Panc1 (cell line): ENCODE data around the gene ZNF674. TPM values are rescaled to one million over a fixed set of nuclear protein-coding genes. Genes with fewer than 3 reads are reported as not detected.

Experiments used
- ATAC-seq: fragments of 200-7000 bp; cut with Tn5 transposase; 2 replicates; pipeline ENCODE4 v1.9.1; 2020; ENCODE audit warnings: mild to moderate bottlenecking, moderate library complexity
- BruUV-seq: library from RNA; stranded (reverse); fragments of 400-500 nt; replicated peaks from 2 replicates; lab custom pipeline; 2021; lab: Mats Ljungman, UMichigan
- CTCF ChIA-PET: fragments of 300-600 bp; sonication (Branson Sonifier 250); formaldehyde crosslinking; loops from one replicate; lab custom pipeline; 2022; ENCODE audit warnings: antibody characterized with exemption; lab: Charles Lee
- POLR2A ChIA-PET: fragments of 300-600 bp; sonication (Branson Sonifier 250); formaldehyde crosslinking; loops from one replicate; lab custom pipeline; 2022; ENCODE audit warnings: antibody characterized with exemption; lab: Charles Lee
- DNase-seq: peaks from one replicate; pipeline ENCODE4 v3.0.0-alpha.2; 2010; ENCODE audit warnings: low read depth, low spot score
- H3K27ac ChIP-seq: 2 replicates; pipeline ENCODE4 v1.5.1; 2011; ENCODE audit warnings: mild to moderate bottlenecking, low read length, inconsistent platforms
- H3K27me3 ChIP-seq: fragments of 200-500 bp; sonication (Bioruptor generic); 2 replicates; pipeline ENCODE4 v1.6.0; 2014; ENCODE audit warnings: low read length, inconsistent platforms; ENCODE audit not compliant: control insufficient read depth, insufficient read depth
- H3K36me3 ChIP-seq: fragments of 200-500 bp; sonication (Bioruptor generic); 2 replicates; pipeline ENCODE4 v1.5.1; 2014; ENCODE audit warnings: inconsistent platforms, mild to moderate bottlenecking, low read length, moderate library complexity; ENCODE audit not compliant: control insufficient read depth, insufficient read depth
- H3K4me1 ChIP-seq: 2 replicates; pipeline ENCODE4 v1.5.1; 2011; ENCODE audit warnings: inconsistent platforms, mild to moderate bottlenecking, low read length, moderate library complexity; ENCODE audit not compliant: control insufficient read depth, insufficient read depth
- H3K4me3 ChIP-seq, 2 experiments: 2 replicates each; pipeline ENCODE4 v1.5.1; 2011 to 2012; ENCODE audit warnings: low read depth in 2 of 2, low read length in 2 of 2, mild to moderate bottlenecking in 2 of 2, inconsistent platforms in 1 of 2, moderate library complexity in 1 of 2
- H3K9me3 ChIP-seq: fragments of 200-500 bp; sonication (Bioruptor generic); 2 replicates; pipeline ENCODE4 v1.5.1; 2014; ENCODE audit warnings: low read depth, mild to moderate bottlenecking, inconsistent platforms, low read length, moderate library complexity; ENCODE audit not compliant: control insufficient read depth, insufficient read depth
- POLR2AphosphoS5 ChIP-seq: IDR thresholded peaks from 2 replicates; pipeline ENCODE4 v1.6.1; 2012; ENCODE audit warnings: mild to moderate bottlenecking, low read depth, low read length, moderate library complexity
- SIN3A ChIP-seq: IDR thresholded peaks from 2 replicates; pipeline ENCODE4 v1.6.1; 2012; ENCODE audit warnings: low read depth, mild to moderate bottlenecking, low read length, moderate library complexity, borderline replicate concordance; ENCODE audit not compliant: insufficient read depth
- TCF7L2 ChIP-seq: IDR thresholded peaks from 2 replicates; pipeline ENCODE4 v1.6.1; 2011; ENCODE audit warnings: mild to moderate bottlenecking, low read depth, low read length, inconsistent platforms
- in situ Hi-C: cut with HindIII; loops from 2 replicates; pipeline ENCODE4 v1.10.0; 2016; ENCODE audit warnings: low sequenced_read_pairs, low pct_unique_long_range_greater_than_20kb
- intact Hi-C: fragments of 100-400 bp; cut with micrococcal nuclease; formaldehyde crosslinking; loops from one replicate; pipeline ENCODE4 v1.10.0; 2022; ENCODE audit not compliant: unreplicated experiment
- total RNA-seq: library from RNA; stranded (reverse); gene quantifications from one replicate; pipeline ENCODE4 v1.2.1, GENCODE V29; 2021; ENCODE audit not compliant: unreplicated experiment
- TF ChIP-seq, protein P1 (sequence below), 2 experiments: IDR thresholded peaks; 2 replicates each; pipeline ENCODE4 v1.6.1; 2011 to 2012; ENCODE audit warnings: low read depth in 2 of 2, control low read depth in 1 of 2, low read length in 1 of 2, mild to moderate bottlenecking in 1 of 2, moderate library complexity in 1 of 2; ENCODE audit not compliant: insufficient read depth in 1 of 2
- TF ChIP-seq, protein P2 (sequence below): fragments of 450-650 bp; IDR thresholded peaks from 2 replicates; pipeline ENCODE4 v1.5.1; 2017; ENCODE audit warnings: mild to moderate bottlenecking

ZNF674 gene
- total RNA-seq, 1 experiment from 2014 or later = 7.2 TPM

DNA sequence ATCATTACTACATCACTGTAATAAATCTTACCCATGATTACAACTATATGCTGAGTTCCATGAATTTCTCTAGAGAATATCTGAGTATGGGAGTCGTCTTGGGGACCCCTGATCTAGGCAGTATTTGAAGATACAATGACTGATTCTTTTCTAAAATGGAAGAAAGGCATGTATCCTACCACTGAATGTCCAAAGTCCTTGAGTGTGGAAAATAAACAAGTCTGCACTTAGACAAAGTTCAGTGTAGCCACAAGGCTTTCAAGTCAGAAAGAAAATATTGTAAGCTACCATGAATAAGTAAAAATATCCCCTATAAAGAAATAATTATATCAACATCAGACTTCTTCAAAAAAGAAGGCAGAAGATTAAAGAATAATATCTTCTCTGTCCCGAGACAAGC lies 42.4 kb downstream of the ZNF674 start:
- no peaks in the 10 kb centered on the region for H3K27me3 ChIP-seq
- intact Hi-C loops (no loop called here), in situ Hi-C loops (no loop called here)
- ChIA-PET POLR2A (no interaction called here), CTCF (no interaction called here)
- ATAC-seq (no peak), DNase-seq (no peak)
- BruUV-seq = no TSS peak
- TF ChIP-seq TCF7L2 (no peak), POLR2AphosphoS5 (no peak), SIN3A (no peak)
- TF ChIP-seq, protein P1, sequence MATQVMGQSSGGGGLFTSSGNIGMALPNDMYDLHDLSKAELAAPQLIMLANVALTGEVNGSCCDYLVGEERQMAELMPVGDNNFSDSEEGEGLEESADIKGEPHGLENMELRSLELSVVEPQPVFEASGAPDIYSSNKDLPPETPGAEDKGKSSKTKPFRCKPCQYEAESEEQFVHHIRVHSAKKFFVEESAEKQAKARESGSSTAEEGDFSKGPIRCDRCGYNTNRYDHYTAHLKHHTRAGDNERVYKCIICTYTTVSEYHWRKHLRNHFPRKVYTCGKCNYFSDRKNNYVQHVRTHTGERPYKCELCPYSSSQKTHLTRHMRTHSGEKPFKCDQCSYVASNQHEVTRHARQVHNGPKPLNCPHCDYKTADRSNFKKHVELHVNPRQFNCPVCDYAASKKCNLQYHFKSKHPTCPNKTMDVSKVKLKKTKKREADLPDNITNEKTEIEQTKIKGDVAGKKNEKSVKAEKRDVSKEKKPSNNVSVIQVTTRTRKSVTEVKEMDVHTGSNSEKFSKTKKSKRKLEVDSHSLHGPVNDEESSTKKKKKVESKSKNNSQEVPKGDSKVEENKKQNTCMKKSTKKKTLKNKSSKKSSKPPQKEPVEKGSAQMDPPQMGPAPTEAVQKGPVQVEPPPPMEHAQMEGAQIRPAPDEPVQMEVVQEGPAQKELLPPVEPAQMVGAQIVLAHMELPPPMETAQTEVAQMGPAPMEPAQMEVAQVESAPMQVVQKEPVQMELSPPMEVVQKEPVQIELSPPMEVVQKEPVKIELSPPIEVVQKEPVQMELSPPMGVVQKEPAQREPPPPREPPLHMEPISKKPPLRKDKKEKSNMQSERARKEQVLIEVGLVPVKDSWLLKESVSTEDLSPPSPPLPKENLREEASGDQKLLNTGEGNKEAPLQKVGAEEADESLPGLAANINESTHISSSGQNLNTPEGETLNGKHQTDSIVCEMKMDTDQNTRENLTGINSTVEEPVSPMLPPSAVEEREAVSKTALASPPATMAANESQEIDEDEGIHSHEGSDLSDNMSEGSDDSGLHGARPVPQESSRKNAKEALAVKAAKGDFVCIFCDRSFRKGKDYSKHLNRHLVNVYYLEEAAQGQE (IDR thresholded peaks at IDR 0.05; ENCODE audit: insufficient read depth in 1 of 2, low read depth in 2 of 2, low read length in 1 of 2) = no peak
- TF ChIP-seq, protein P2, sequence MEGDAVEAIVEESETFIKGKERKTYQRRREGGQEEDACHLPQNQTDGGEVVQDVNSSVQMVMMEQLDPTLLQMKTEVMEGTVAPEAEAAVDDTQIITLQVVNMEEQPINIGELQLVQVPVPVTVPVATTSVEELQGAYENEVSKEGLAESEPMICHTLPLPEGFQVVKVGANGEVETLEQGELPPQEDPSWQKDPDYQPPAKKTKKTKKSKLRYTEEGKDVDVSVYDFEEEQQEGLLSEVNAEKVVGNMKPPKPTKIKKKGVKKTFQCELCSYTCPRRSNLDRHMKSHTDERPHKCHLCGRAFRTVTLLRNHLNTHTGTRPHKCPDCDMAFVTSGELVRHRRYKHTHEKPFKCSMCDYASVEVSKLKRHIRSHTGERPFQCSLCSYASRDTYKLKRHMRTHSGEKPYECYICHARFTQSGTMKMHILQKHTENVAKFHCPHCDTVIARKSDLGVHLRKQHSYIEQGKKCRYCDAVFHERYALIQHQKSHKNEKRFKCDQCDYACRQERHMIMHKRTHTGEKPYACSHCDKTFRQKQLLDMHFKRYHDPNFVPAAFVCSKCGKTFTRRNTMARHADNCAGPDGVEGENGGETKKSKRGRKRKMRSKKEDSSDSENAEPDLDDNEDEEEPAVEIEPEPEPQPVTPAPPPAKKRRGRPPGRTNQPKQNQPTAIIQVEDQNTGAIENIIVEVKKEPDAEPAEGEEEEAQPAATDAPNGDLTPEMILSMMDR = no peak
- H3K27ac ChIP-seq = no peak overlapping the region
- H3K9me3 ChIP-seq = peaks cover 45% of the 10 kb centered on the region; the same call in 1 of the 2 replicates
- no peak overlapping the region for H3K4me3 ChIP-seq
- H3K36me3 ChIP-seq = no peaks in the 10 kb centered on the region
- H3K4me1 ChIP-seq = no peaks in the 10 kb centered on the region

DNA sequence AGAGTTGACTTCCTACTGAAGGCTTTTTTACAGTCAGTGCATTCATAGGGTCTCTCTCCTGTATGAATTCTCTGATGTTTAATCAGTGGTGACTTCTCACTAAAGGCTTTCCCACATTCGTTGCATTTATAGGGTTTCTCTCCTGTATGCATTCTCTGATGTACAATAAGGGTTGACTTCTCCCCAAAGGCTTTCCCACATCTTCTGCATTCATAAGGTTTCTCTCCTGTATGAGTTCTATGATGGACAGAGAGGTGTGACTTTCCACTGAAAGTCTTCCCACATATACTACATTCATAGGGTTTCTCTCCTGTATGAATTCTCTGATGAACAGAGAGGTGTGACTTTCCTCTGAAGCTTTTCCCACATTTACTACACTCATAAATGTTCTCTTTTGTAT lies 45.2 kb downstream of the ZNF674 start:
- POLR2A ChIA-PET = no interaction called here
- intact Hi-C loops = no loop called here
- no TSS peak for BruUV-seq

More for the DNA sequence above, 45.2 kb downstream of the ZNF674 start:
- in situ Hi-C loops = no loop called here
- H3K4me3 ChIP-seq = no peak overlapping the region
- no peak for DNase-seq
- CTCF ChIA-PET = no interaction called here
- peaks cover 44% of the 10 kb centered on the region; the same call in 1 of the 2 replicates for H3K9me3 ChIP-seq
- no peak overlapping the region for H3K27ac ChIP-seq
- no peak for TF ChIP-seq POLR2AphosphoS5
- no peak for TF ChIP-seq TCF7L2
- TF ChIP-seq SIN3A = no peak
- TF ChIP-seq, protein P1 (IDR thresholded peaks at IDR 0.05; ENCODE audit: insufficient read depth in 1 of 2, low read depth in 2 of 2, low read length in 1 of 2) = no peak
- TF ChIP-seq, protein P2 = no peak
- no peak for ATAC-seq
- H3K4me1 ChIP-seq = no peaks in the 10 kb centered on the region
- H3K27me3 ChIP-seq = no peaks in the 10 kb centered on the region
- H3K36me3 ChIP-seq = no peaks in the 10 kb centered on the region
